PFSK-1 (cell line): ENCODE results near the gene TNFAIP1.

Source experiments
- FOXP2 ChIP-seq: optimal IDR thresholded peaks from 2 replicates; pipeline ENCODE3; 2011; ENCODE audit warnings: borderline replicate concordance, control low read depth, inconsistent platforms; ENCODE audit not compliant: insufficient read depth; ENCODE audit errors: extremely low read length, extremely low read depth
- POLR2AphosphoS5 ChIP-seq: IDR thresholded peaks from 2 replicates; pipeline ENCODE4 v1.6.1; 2012; ENCODE audit warnings: low read depth, mild to moderate bottlenecking, control low read depth, low read length, moderate library complexity
- SIN3A ChIP-seq: IDR thresholded peaks from 2 replicates; pipeline ENCODE4 v1.6.1; 2012; ENCODE audit warnings: mild to moderate bottlenecking, low read length, moderate library complexity, borderline replicate concordance; ENCODE audit not compliant: insufficient read depth
- TAF1 ChIP-seq: IDR thresholded peaks from 2 replicates; pipeline ENCODE4 v1.6.1; 2012; ENCODE audit warnings: low read length, control low read depth, borderline replicate concordance; ENCODE audit not compliant: insufficient read depth
- TF ChIP-seq, protein P1 (sequence below), 2 experiments: IDR thresholded peaks; 2 replicates each; pipeline versions ENCODE4 v1.6.1 to v1.8.0; 2011 to 2012; ENCODE audit warnings: low read depth in 2 of 2, low read length in 2 of 2, control low read depth in 1 of 2, inconsistent platforms in 1 of 2, mild to moderate bottlenecking in 1 of 2, moderate library complexity in 1 of 2; ENCODE audit not compliant: insufficient read depth in 1 of 2

GRCh38 chr17:28331891-28332420 lies 3.6 kb upstream of the TNFAIP1 start:
- TF ChIP-seq SIN3A (no peak), TAF1 (no peak), POLR2AphosphoS5 (no peak), FOXP2 (no peak)
- TF ChIP-seq, protein P1, sequence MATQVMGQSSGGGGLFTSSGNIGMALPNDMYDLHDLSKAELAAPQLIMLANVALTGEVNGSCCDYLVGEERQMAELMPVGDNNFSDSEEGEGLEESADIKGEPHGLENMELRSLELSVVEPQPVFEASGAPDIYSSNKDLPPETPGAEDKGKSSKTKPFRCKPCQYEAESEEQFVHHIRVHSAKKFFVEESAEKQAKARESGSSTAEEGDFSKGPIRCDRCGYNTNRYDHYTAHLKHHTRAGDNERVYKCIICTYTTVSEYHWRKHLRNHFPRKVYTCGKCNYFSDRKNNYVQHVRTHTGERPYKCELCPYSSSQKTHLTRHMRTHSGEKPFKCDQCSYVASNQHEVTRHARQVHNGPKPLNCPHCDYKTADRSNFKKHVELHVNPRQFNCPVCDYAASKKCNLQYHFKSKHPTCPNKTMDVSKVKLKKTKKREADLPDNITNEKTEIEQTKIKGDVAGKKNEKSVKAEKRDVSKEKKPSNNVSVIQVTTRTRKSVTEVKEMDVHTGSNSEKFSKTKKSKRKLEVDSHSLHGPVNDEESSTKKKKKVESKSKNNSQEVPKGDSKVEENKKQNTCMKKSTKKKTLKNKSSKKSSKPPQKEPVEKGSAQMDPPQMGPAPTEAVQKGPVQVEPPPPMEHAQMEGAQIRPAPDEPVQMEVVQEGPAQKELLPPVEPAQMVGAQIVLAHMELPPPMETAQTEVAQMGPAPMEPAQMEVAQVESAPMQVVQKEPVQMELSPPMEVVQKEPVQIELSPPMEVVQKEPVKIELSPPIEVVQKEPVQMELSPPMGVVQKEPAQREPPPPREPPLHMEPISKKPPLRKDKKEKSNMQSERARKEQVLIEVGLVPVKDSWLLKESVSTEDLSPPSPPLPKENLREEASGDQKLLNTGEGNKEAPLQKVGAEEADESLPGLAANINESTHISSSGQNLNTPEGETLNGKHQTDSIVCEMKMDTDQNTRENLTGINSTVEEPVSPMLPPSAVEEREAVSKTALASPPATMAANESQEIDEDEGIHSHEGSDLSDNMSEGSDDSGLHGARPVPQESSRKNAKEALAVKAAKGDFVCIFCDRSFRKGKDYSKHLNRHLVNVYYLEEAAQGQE (IDR thresholded peaks at IDR 0.05; ENCODE audit: insufficient read depth in 1 of 2, low read depth in 2 of 2, low read length in 2 of 2): no peak
